ENCODE data around the gene PNPLA7. TPM values are rescaled to one million over a fixed set of nuclear protein-coding genes. Genes with fewer than 3 reads are reported as not detected.
A peak's percentile ranks its signal among the peaks of the same experiment; 100 is the strongest.

Gene PNPLA7
- total RNA-seq, 1 donor from 2014 or later, result 7.2 TPM

DNA sequence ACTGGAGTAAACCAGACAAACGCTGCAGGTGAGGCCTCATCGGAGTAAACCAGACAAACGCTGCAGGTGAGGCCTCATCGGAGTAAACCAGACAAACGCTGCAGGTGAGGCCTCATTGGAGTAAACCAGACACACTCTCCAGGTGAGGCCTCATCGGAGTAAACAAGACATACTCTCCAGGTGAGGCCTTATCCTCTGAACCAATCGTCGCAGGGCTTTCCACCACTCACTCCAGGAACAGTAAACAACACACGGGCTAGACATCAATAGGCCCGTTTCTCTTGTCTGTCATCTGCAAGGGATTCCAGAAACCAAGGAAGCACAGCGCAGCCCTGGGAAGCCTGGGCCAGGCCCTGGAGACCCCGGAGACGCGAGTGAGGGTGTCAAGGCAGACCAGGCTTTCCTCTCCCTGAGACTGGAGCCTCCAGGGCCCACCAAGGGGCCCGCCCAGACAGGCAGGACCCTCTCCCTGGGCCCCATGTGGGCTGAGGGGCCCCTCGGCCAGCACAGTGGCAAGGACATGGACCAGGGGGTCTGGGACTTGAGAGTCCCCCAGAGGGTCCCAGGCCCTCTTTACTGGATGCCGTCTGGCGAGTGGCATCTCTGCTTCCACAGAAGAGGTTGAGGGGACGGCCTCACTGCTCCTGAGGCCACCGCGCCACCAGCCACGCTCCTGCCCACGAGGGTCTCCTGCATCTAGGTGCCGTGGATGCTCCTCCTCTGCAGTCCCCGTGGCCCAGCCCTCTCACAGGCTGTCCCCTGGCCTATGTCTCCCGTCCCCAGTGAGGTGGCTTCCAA is 64.7 kb downstream of the PNPLA7 start:
- TF ChIP-seq, protein P1, sequence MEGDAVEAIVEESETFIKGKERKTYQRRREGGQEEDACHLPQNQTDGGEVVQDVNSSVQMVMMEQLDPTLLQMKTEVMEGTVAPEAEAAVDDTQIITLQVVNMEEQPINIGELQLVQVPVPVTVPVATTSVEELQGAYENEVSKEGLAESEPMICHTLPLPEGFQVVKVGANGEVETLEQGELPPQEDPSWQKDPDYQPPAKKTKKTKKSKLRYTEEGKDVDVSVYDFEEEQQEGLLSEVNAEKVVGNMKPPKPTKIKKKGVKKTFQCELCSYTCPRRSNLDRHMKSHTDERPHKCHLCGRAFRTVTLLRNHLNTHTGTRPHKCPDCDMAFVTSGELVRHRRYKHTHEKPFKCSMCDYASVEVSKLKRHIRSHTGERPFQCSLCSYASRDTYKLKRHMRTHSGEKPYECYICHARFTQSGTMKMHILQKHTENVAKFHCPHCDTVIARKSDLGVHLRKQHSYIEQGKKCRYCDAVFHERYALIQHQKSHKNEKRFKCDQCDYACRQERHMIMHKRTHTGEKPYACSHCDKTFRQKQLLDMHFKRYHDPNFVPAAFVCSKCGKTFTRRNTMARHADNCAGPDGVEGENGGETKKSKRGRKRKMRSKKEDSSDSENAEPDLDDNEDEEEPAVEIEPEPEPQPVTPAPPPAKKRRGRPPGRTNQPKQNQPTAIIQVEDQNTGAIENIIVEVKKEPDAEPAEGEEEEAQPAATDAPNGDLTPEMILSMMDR (IDR thresholded peaks at IDR 0.05), result no peak
- Mint-ChIP-seq H3K4me3 (ENCODE audit: unreplicated experiment) (no peak overlapping the region), H3K27ac (ENCODE audit: unreplicated experiment) (no peak overlapping the region), H3K36me3 (ENCODE audit: unreplicated experiment) (no peaks in the 10 kb centered on the region), H3K4me1 (ENCODE audit: unreplicated experiment) (peaks cover 21% of the 10 kb centered on the region), H3K9me3 (ENCODE audit: unreplicated experiment) (no peaks in the 10 kb centered on the region), H3K27me3 (ENCODE audit: unreplicated experiment) (no peaks in the 10 kb centered on the region)
- DNase-seq (ENCODE audit: extremely low spot score, unreplicated experiment), result no peak

DNA sequence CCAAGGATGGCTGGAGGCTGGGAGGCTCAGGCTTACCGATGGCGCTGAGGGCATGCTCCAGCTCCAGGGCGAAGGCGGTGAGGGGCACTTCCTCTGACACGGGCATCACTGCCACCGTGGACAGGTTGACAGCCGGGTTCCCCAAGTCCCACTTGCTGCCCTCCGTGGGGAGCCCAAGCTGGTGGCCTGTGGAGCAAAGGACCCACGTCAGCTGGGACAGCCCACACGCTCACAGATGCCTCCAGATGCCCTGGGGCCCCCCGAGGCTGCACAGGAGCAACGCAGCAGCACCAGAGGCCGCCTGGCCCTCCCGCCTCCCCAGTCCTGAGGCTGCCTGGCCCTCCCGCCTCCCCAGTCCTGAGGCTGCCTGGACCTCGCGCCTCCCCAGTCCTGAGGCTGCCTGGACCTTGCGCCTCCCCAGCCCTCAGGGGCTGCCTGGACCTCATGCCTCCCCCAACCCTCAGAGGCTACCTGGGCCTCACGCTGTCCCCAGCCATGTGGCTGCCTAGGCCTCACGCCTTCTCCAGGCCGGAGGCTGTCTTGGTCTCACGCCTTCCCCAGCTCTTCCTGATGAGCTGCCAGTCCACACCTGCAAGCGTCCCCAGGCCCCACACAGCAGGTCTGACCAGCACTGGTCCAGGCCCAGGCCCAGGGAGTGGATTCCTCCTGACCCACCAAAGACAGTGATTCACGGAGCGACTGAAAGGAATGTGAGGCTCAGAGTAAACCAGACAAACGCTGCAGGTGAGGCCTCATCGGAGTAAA is 65.5 kb downstream of the PNPLA7 start:
- Mint-ChIP-seq H3K36me3 (ENCODE audit: unreplicated experiment) (no peaks in the 10 kb centered on the region), H3K4me1 (ENCODE audit: unreplicated experiment) (peaks cover 29% of the 10 kb centered on the region), H3K4me3 (ENCODE audit: unreplicated experiment) (no peak overlapping the region), H3K9me3 (ENCODE audit: unreplicated experiment) (no peaks in the 10 kb centered on the region), H3K27me3 (ENCODE audit: unreplicated experiment) (no peaks in the 10 kb centered on the region), H3K27ac (ENCODE audit: unreplicated experiment) (no peak overlapping the region)
- TF ChIP-seq, protein P1 (IDR thresholded peaks at IDR 0.05), result no peak
- no peak for DNase-seq (ENCODE audit: extremely low spot score, unreplicated experiment)

DNA sequence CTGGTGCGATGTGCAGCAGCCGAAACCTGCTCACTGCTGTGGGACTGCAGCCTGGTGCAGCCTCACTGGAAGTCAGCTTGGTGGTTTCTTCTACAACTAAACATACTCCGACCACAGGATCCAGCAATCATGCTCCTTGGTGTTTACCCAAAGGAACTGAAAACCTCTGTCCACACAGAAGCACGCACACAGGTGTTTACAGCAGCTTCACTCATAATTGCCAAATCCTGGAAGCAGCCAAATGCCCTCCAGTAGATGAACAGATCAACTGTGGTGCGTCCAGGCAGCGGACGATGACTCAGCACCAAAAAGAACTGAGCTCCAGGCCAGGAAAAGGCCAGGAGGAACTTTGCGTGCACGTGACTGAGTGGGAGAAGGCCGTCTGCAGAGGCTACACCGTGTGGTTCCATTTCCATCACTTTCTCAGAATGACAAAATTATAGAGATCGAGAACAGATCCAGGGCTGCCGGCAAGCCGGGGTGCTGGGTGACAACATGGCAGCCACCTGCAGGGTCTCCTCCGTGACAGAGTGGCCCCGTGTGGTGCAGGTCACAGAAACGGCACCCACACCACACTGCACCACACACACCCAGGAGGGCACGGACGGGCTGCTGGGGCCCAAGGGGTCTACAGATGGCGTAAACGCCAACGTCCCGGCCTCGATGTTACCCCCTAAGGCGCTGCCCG is 68.0 kb downstream of the PNPLA7 start:
- TF ChIP-seq, protein P1 (IDR thresholded peaks at IDR 0.05), result no peak
- DNase-seq (ENCODE audit: extremely low spot score, unreplicated experiment), result no peak
- peaks cover 38% of the 10 kb centered on the region for H3K4me1 Mint-ChIP-seq (ENCODE audit: unreplicated experiment)
- H3K4me3 Mint-ChIP-seq (ENCODE audit: unreplicated experiment), result no peak overlapping the region
- peak overlapping the region; percentile 80 for H3K27ac Mint-ChIP-seq (ENCODE audit: unreplicated experiment)
- H3K9me3 Mint-ChIP-seq (ENCODE audit: unreplicated experiment), result no peaks in the 10 kb centered on the region
- H3K27me3 Mint-ChIP-seq (ENCODE audit: unreplicated experiment), result no peaks in the 10 kb centered on the region
- no peaks in the 10 kb centered on the region for H3K36me3 Mint-ChIP-seq (ENCODE audit: unreplicated experiment)

DNA sequence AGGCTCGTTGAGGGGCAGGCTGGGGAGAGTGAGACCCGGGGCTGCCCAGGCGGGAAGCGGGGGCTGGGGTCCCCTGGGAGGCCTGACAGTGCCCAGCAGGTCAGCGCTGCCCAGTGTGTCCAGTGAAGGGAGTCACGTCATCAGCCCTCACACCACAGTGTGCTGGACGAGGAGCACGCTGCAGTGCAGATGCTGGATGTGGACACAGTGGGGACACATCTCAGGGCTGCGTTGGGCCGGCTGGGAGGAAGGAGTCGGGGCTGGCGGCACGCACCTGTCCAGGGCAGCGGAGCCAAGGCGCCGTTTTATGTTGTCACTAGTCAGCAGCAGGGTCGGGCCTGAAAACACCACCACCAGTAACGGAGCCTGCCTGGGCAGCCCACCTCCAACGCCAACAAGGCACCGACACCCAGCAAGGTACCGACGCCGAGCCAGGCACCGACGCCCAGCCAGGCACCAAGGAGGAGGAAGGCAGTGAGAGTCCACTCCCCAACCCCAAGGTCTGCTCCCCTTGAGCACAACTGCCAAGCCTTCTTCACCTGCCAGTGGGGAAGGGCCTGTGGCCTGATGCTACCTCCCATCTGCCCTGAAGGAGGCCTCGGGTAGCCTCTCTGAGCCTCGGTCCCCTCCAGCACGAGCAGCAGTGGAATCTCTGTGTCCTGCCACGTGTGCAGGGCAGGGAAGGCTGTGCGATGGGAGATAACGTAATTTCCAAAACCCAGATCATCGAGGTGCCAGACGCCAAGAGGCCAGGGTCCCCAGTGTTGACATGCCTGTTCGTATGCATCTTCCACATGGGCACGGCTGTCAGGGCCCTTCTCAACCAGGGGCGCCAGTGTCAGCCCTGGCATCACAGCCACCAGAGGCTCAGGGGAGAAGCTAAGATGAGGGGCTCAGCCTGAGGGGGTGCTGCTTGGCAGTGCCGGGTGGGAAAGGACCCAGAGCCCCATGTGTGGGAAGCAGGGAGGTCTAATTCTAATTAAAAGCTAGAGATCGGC is 69.2 kb downstream of the PNPLA7 start:
- H3K4me3 Mint-ChIP-seq (ENCODE audit: unreplicated experiment), result no peak overlapping the region
- H3K4me1 Mint-ChIP-seq (ENCODE audit: unreplicated experiment), result peaks cover 41% of the 10 kb centered on the region
- no peak for DNase-seq (ENCODE audit: extremely low spot score, unreplicated experiment)
- TF ChIP-seq, protein P1 (IDR thresholded peaks at IDR 0.05), result no peak
- H3K27me3 Mint-ChIP-seq (ENCODE audit: unreplicated experiment), result no peaks in the 10 kb centered on the region
- peaks cover 4% of the 10 kb centered on the region for H3K36me3 Mint-ChIP-seq (ENCODE audit: unreplicated experiment)
- H3K27ac Mint-ChIP-seq (ENCODE audit: unreplicated experiment), result peak overlapping the region; percentile 54
- peaks cover 4% of the 10 kb centered on the region for H3K9me3 Mint-ChIP-seq (ENCODE audit: unreplicated experiment)
